HG02840 (cell line): ENCODE measurements around the gene SFMBT1.
A peak's percentile ranks its signal among the peaks of the same experiment; 100 is the strongest.
"Not testable (repeated sequence)": the region's sequence is repeated elsewhere in the genome, so short reads cannot be mapped to it uniquely, and the experiment has no call there.

Source experiments
- ATAC-seq: cut with Tn5 transposase; IDR thresholded peaks from one replicate; pipeline ENCODE4 v1.9.1; 2021; ENCODE audit warnings: mild to moderate bottlenecking, moderate library complexity, moderate number of reproducible peaks; ENCODE audit not compliant: unreplicated experiment, low FRiP score

The SFMBT1 gene

DNA sequence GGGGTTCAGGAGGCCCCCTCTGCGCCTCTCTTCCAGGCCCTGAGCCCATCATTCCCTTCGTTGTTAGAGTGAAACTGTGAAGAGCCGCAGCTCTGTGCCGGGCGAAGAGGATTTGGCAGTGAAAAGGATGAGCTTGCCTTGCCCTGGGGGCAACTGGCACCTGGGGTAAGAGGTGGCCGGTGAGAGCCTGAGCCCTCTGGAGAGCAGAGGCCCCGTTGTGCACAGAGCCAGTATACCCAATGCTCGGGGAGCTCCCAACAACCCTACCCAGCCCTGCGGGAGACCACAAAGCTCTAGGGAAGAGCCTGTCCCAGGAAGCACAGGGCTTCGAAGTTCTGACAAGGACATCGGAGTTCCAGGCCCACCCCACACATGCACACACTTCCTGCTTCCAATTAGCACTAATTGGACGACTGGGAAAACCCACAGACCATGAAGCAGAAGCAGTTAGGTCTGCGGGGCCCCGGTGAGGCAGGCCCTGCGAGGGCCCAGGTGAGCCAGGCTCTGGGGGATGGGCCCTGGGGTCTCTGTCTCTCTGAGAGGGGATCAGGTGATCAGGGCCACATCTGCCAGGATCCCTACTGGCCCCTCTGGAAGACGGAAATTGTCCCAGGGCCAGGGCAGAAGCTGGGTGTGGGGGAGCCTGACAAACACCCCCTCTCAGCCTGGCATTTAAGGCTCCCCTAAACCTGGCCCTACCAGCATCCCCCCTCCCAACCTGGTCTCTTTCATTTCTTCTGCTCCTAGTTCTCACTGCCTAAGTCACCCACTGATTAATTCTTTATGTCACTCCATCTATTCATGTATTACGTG lies 27.9 kb upstream of the SFMBT1 start:
- ATAC-seq, result no peak

DNA sequence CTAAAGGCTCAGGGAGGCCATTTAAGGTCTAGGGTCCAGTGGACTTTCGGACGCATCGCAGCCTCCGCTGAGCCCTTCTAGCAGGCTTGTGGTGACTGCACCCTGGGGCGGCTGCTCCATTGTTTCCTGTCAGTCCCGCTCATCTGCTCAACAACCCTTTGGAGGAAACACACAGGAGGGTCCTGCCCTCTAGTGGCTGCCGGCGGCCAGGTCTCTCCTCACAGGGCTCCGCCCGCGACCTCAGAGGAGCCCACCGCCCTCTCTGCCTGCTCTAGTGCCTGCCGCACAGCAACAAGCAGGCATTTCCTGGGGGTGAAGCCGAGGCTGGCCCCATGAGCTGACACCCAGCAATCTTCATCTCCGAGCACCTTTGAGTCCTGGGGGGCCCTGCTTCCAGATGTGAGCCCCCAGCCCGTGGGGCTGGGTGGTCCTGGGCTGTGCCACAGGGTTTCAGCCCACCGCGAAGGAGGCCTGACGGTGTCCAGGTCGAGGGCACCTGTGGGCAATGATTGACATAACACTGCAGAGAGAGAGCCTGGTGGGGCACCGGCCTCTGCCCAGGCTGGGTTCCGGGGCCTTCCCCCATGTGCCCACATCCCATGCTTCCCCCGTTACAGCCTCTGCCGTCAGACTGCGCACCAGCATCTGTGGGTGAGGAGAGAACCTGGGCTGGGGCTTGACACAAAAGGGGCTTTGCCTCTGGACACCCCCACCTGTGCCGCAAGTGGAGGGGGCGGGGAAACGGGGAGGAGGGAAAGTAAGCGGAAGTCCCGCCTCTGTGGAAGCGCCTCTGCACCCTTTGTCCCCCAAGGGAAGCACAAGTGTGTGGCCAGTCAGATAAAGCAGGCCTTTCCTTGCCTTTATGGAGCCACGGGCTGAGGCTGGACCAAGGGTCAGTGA lies 27.0 kb upstream of the SFMBT1 start:
- peak; percentile 78 for ATAC-seq

DNA sequence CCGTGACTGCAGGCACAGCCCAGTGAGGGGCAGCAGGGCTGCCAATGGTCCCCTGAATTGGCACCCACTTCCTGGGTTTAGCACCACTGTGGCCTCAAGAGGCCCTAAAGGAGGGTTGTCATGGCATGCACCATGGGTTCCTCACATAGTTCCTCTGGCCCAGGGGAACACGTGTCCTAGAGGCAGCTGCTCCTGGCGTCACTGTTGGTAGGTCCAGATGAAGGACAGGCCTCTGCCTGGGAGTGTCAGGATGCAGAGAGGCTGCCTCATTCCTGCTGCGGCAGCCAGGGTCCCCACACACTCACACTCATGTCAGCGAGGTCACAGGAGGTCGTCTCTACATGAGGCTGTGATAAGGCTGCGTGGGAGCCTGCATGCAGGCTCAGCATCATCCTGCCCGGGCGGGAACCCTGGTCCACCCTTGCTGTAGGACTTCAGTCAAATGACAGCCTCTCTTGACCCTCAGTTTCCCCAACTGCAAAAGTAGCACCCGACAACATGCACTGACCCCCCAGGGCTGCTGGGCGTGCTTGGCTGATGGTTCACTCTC lies 26.1 kb upstream of the SFMBT1 start:
- ATAC-seq, result no peak

DNA sequence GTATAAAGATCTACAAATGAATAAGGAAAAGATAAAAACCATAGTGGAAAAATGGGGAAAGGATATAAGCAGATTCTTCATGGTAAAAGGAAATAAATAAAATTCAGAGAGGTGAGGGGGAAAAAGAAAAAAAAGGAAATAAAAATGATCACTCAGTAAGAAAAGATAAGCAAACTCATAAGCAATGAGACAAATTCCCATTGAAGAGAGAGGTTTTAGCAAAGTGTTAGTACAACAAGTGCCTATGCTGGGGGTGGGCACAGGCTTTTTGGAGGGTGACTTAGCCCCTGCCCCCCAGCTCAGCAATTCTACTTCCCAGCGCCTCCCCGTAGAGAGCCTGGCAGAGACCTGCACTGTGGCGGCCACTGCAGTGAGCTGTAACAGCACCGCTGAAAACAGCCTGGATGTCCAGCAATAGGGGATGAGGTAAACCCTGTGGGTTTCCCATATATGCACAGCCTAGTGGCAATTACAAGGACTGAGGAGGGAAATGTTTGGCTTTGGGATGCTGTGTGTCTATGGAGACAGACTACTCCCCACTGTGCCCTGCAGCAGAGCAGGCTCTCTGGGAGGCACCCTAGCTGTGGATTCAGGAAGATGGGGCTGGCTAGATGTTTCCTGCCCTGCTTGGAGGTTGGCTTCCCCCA lies 23.7 kb upstream of the SFMBT1 start:
- ATAC-seq, result no peak

DNA sequence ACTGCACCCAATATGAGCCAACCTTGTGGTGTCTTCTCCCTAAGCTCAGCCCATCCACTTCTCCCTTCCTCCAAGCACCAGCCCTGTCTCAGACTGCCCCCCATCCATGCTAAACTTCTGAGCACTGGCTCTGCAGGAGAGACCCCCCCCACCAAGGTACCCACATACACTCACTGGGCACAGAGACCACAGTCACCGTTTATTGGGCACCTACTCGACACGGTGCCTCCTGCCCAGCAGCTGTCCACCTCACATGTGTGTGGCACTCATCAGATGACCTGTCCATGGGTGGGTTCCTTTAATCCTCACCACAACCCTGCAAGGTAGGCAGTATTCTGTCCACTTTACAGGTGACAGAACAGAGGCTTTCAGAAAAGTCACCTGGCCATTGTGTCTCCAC lies 22.3 kb upstream of the SFMBT1 start:
- no peak for ATAC-seq

DNA sequence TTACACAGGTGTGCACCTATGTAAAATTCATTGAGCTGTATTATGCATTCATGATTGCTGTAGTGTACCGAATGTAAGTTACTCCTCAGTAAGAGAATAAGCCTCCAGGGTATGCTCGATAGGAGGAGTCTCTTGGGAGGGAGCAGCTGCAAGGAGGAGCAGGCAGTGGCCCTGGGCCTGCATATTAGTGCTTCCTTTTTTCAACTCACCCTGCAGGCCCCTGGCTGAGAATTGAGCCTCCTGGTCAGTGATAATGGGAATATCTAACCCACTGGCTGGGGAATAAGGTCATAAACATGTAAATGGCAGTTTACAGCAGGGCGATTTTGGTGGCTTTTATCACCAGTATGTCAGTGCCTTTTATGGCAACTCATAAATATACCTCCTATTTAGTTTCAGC lies 21.7 kb upstream of the SFMBT1 start:
- ATAC-seq, result no peak

DNA sequence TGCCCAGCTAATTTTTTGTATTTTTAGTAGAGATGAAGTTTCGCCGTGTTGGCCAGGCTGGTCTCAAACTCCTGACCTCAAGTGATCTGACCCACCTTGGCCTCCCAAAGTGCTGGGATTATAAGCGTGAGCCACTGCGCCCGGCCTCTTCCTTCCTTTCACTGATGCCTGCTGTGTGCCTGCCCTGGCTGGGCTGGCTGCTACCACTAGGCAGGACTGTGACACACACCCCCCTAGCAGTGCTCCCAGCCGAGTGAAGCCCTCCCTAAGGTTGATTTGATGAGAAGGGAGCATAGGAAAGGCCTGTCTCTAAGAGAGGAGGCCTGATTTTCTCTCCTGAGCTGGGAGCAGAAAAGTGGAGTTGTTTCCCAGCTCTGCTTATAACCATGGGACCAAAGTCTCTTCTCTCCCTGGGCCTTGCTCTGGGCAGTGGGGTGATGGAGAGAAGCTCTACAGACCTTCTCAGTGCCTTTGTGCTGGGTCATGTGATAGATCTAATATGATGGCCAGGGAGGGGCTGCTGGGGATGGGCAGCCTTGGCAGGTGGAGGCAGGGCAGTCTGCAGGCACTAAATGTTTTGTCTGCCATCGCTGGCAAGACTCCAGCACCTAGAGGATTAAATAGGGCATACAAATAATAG lies 20.1 kb upstream of the SFMBT1 start:
- ATAC-seq, result no peak

DNA sequence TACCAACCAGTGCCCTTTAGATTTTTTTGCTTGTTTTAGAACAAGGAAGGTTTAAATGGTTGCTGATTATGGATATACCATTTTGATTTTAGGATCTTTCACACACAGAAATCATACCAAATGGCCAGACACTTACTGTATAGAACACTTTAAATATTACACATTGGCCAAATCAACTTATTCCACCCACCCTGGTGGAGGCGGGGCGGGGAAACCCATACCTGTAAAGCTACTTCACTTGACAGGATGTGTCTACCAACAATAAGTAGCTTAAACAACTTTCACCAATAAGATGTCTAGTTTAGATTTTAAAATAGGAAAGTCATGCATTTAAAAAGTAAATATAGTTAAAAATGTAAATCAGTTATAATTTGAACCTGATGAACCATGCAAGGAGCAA lies 17.0 kb upstream of the SFMBT1 start:
- ATAC-seq, result no peak

DNA sequence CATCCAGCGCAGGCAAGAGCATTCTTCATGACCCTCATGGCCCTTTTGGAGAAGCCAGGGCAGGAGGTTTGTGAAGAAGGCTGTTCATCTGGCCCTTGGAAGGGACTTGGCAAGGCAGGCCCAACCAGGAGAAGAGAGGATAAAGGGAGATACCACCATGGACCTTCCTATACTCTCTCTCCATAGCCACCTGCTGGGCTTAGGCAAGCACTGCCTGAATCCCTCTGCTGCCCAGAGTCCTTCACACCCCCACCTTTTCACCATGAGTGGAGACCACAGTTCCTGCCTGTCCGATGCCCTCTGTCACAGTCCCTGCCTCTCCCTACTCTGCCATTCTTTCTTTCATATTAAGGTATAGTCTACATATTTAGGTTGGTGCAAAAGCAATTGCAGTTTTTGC lies 10.6 kb upstream of the SFMBT1 start:
- no peak for ATAC-seq

DNA sequence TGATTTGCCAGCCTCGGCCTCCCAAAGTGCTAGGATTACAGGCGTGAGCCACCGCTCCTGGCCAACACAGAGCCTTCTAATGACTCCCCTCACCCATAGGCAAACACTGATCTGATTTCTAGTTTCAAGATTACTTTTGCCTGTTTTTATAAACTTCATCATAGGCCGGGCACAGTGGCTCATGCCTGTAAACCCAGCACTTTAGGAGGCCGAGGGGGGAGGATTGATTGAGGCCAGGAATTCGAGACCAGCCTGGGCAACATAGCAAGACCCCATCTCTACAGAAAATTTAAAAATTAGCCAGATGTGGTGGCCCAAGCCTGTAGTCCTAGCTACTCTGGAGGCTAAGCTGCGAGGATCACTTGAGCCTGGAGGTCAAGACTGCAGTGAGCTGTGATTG lies 8.4 kb upstream of the SFMBT1 start:
- not testable (repeated sequence) for ATAC-seq

DNA sequence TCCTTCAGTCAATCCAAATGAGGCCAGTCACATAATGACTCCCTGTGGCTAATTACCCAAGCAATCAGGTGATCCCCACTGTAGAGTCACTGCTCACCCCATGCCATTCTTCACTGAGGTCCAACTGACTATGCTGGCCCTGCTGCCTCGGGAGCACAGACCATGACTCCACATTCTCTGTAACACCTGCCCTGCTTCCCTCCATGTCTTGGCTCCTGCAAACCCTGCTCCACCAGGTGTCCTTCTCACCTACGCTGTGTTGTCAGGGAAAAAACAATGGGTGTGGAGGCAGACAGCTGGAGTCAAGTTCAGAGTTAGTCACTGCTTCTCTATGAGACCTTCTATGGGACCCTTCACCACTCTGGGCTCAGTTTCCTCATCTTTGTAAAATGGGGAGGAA lies 6.1 kb upstream of the SFMBT1 start:
- no peak for ATAC-seq

DNA sequence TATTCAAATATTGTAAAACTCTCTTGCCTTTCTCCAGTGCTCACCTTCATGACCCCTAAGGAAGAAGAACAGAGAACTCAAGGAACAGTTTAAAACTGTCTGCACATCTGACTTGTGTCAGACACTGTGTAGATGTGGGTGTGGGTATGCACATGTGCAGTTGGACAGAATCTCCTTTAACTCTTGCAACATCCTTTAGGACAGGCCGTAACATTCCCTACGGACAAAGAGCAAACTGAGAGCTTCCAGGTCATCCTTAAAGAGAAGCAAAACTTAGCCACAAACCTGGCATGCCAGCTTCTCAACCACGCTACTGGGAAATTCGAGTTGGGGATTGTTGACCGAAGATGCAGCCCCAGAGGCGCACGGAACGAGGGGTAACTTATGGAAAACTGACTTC lies 4.1 kb upstream of the SFMBT1 start:
- ATAC-seq, result no peak

DNA sequence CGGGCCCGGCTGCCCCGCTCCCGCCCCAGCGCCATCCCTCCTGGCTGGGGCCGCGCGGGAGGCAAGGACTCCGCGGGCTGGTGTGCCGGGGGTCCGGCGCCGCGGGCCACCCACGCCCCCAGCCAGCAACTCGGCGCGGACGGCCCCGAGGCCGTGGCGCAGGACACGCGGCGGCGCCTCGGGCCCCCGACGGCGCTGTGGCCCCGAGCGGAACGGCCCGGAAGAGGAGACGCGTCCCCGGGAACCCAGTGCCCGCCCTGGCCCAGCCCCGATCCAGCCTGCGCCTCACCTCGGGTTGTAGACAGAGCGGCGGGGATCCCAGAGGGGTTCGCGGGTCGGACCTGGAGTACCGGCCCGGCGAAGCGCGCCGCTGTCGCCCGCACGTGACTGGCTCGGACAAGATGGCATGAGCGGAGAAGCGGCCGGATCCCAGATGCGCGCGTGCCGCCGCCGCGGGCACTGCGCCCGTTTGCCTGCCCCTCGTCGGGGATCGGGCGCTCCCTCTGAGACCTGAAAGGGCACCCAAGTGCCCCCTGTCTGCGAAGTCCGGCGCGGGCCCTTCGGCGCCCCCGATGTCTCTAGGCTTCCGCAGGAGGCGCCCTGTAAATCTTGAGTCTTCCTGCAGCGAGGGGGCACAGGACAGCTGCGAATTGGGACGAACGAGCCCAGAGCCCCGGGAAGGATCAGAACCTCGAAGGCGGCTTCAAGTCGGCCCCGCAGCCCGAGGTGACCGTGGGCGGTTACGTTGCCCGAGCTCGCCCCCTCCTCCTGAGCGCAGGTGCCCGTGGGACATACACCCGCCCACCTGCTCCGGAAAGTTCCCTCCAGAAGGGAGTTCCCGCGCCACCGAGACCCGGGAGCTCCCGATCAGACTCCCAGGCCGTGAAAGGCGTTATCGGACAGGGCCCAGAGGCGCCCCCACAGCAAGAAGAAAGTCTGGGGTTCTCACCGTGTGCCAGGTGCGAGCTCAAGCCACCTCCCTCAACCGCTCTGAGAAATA lies 598 bp upstream of the SFMBT1 start:
- peak; percentile 28 for ATAC-seq

DNA sequence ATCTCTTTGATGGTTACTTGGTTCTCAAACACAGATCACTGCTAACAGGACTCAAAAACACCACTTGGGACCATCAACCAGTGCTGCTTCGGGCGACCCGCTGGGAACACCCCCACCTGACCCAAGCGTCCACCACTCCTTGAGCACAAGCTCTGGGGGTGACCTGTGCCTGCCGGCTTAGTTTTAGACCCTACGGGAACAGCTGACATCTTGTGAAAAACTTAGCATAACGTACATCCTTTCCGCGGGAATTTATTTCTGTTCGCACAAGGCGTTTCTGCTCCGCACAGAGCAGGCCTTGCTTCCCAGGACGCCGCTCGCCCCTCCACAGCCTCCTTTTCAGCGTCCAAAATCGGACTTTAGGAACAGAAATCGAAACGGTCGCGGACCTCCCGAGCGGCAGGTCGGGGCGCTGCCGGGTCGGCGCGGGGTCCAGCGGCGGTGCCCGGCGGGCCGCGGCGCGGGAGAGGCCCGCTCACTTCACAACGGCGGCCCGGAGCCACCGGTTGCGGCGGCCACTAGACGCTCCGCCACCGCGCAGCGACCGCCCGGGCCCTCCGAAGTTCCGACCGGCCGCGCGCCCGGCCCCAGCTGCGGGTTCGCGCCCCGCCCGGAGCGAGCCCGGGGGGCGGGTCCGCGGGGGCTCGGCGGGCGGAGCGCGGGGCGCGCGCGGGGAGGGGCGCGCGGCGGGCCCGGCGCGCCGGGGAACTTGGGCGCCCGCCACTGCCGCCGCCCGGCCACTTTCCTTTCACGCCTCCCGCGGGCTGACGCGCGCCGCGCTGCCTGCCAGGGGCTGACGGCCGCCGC lies 959 bp downstream of the SFMBT1 start:
- peak; percentile 36 for ATAC-seq

DNA sequence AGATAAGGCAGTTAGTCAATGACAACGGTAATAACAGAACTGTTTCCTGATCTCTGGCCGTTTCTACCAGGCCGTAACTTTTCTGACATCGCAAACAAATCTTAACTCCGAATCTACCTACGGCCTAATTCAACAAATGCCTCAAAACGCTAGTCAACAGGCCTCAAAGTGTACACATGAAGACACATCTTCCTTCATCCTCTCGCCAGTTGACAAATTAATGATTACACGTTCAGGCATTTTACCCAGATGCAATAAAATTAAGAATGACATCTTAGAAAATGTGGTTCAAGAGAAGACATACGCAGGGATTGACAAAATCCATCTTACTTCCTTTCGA lies 1.5 kb downstream of the SFMBT1 start:
- ATAC-seq, result no peak

DNA sequence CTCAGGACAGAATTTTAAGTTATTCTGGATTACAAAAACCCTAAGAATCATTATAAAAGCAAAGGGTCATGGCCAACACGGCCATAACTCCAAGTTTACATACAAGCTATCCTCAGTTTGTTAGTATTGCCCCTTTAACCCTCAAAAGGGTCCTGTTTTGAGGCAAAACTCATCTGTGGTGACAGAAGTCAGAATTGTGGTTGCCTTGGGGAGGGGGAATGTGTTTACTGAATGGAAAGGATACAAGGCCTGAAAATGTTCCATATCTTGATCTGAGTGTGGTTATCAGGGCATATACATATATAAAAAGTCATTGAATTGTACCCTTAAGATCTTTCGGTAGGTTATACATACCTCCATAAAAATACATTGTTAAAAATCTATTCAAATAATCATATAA lies 2.1 kb downstream of the SFMBT1 start:
- ATAC-seq, result no peak

DNA sequence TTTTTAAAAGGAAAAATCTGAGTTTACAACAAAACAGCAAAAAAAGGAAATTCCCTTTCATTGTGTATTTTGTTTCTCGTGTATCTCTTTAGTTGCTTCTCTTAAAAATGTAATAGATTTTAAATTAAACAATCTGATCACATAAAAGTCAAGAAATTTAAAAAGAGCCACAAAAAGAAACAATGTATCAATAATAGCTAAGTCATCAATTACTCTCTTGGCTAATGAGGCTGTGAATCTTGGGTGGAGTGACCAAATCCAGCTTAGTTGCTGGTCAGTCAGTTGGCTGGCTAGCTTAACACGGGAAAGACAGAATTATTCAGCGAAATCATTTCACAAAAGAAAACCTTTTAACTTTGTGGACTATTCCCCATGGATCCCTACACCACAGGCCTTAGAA lies 3.2 kb downstream of the SFMBT1 start:
- ATAC-seq, result no peak

DNA sequence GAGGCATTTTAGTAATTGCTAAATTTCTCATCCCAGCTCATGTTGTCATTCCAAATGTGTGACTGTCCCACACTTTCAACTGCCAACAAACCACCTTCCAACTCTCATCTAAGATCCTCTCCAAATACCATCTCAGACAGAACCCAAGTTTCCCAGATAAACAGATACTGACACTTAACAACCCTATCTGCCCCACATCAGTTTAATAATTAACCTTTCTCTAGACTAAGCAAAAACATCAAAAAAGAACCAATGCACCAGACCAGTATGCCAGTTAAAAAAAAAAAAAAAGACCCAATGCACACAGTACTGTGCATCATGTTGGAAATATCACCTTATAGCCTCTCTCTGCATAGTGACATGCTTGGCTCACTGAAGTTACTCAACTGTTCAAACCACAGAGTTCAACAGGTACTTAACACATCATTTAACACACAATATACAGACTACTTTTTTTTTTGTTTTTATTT lies 5.5 kb downstream of the SFMBT1 start:
- no peak for ATAC-seq
